ENCODE data around the gene SSH2.
"Not testable (repeated sequence)": the region's sequence is repeated elsewhere in the genome, so short reads cannot be mapped to it uniquely, and the experiment has no call there.

Gene SSH2

DNA sequence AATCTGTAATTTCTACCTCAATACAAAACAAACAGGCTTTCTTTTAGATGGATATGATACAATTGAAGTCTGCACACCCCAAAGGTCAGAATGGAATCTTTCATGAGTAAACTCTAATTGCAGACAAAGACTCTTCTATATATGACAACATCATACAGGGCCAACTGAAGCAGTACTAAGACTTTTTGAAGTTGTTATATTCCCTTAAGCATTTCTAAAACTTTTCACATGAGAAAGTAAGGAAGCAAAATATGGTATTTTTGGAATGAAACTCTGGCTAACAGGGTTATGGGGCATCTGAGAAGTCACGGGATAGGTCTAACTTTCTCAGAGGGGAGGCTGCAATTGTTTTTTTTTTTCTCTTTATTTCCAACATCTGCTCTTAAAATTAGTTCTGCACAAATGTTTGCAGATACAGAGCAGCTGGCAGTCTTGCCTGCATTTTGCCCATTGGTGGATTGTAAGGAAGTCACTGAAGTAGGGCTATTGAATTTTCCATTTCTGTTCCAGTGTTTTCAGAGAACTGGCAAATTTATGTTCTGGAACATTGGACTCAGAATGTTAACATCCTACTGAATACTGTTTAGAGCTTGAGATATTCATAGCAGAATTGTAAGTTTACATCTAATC is 59.1 kb downstream of the SSH2 start:
- DNase-seq: no peak

DNA sequence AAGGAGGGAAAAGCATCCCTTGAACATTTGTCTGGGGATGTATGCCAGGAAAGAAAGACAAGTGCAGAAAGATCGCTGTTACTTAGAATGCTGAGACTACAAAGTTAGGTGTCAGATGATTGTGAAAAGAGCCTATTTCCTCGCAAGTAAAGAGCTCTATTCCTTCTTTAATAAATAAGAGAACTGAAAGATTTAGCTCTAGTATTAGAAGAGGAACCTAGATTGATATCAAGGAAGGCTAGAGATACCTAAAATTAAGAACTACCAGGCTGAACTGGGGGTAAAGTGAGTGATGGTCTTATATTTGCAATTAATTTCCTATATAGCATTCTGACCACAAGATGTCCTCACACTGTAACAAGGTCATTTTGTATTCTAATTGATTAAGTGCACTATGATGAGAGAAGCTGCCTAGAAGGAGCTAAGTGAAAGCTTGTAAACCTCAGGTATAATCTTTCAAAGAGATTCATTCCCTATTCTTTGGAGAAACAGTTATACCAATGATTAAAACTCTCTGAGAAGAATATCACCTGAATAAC is 62.3 kb downstream of the SSH2 start:
- no peak for DNase-seq

DNA sequence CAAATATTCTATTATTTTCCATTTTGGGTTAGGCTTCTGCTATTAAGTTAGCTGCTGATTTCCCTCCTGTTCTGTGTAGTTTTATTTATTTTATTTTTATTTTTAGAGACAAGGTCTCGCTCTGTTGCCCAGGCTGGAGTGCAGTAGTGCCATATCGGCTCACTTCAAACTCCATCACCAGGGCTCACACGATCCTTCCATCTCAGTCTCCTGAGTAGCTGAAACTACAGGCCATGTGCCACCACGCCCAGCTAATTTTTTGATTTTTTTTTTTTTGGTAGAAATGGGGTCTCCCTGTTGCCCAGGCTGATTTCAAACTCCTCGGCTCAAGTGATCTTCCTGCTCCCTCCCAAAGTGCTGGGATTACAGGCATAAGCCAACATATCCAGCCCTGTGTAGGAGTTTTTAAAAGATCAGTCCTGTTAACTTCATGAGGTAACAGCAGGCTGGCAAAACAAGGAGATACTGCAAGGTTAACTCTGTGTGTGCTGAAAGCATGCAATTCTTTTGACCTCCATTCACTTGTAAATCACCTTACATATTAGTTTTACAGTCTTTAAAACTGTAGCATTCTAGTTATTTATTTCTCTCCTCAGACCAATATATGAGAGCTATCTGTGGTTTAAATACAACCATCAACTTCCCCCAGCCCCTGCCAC is 63.2 kb downstream of the SSH2 start:
- no peak for DNase-seq

DNA sequence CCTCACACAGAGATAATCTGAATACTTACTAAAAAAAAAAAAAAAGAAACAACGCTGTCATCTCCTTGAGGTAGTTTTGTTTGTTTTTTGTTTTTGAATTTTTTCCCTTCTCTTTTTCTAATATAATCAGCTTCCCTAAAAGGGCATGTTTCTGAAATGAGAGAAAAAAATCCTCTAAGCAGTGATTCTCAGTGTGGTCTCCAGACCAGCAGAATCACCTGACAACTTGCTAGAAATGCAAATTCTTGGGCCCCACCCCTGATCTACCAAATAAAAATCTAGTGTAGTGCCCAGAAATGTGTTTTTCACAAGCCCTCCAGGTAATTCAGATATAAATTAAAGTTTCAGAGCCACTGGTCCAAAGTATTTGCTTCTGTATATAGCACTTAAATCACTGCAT is 65.4 kb downstream of the SSH2 start:
- no peak for DNase-seq

DNA sequence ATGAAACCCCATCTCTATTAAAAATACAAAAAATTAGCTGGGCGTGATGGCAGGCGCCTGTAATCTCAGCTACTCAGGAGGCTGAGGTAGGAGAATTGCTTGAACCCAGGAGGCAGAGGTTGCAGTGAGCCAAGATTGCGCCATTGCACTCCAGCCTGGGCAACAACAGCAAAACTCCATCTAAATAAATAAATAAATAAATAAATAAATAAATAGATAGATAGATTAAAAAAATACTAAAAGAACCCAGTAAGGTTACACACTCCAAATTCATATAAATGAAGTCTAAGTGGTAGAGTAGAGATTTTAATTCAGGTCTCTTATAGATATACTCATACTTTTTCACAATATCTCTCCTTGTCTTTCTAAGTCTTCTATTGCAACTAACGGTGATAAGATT is 65.9 kb downstream of the SSH2 start:
- DNase-seq: not testable (repeated sequence)

DNA sequence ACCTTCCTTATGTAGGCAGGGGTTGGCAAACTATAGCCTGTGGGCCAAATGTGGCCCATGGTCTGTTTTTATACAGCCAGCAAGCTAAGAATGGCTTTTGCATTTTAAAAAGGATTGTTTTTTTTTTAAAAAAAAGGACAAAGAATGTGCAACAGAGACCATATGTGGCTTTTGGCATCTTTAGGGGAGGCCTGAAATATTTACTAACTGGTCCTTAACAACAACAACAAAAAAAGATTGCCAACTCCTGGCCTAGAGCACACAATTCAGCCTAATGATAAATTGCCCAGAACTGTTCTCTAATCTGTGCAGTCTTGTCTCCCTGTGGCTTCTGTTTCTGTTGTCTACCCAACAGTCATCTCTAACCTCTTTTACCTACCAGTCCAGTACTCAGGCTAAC is 67.1 kb downstream of the SSH2 start:
- no peak for DNase-seq

DNA sequence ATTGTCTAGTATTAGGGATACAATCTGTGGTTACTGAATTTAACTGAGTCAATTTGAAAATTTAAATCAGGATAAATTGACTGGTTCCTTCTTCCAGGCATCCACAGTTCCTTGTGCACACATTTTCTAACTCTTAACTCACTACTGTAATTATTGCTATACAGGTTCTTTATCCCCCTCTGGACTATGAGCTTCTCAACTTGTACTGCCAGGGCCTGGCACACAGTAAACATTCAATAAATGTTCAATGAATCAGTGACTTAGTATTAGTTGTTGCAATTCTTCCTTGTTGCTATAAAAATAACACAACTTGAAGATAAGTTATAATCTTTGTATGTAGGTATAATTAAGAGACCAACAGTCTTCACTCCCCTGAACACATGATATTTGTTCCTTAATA is 67.9 kb downstream of the SSH2 start:
- no peak for DNase-seq

DNA sequence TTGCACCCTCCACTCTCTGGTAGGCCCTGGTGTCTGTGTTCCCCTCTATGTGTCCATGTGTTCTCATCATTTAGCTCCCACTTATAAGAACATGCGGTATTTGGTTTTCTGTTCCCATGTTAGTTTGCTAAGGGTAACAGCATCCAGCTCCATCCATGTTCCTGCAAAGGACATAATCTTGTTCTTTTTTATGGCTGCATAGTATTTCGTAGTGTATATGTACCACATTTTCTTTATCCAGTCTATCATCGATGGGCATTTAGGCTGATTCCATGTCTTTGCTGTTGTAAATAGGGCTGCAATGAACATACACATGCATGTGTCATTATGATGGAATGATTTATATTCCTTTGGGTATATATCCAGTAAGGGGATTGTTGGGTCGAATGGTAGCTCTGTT is 70.6 kb downstream of the SSH2 start:
- DNase-seq: not testable (repeated sequence)

DNA sequence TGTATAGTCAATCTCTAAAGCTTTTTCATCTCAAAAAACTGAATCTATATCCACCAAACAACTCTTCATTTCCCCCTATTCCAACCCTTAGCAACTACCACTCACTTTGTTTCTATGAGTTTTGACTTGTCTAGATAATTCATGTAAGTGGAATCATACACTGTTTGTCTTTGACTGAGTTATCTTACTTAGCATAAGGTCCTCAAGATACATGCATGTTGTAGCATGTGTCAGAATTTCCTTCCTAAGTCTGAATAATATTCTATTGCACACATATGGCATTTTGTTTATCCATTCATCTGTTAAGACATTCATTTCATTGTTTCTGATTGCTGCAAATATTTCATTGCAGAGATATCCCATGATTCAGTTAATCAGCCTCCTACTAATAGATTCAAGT is 72.2 kb downstream of the SSH2 start:
- no peak for DNase-seq

DNA sequence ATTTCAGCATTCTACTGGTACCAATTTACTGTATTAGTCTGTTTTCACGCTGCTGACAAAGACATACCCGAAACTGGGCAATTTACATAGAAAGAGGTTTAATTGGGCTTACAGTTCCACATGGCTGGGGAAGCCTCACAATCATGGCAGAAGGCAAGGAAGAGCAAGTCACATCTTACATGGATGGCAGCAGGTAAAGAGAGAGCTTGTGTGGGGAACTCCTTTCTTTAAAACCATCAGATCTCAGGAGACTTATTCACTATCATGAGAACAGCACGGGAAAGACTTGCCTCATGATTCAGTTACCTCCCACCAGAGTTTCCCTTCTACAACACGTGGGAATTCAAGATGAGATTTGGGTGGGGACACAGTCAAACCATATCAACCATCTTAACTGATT is 72.9 kb downstream of the SSH2 start:
- DNase-seq: not testable (repeated sequence)

DNA sequence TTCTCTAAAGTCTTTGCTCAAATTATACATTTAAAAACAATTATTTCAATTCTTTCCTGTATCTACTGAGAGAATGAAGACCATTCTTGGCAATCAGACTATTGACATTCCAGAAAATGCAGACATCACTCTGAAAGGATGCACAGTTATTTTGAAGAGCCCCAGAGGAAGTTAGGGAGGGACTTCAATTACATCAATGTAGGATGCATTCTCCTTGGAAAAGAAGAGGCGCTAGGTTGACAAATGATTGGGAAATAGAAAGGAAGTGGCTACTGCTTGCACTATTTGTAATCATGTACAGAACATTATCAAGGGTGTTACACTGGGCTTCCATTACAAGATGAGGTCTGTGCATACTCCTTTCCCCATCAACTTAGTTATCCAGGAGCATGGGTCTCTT is 74.3 kb downstream of the SSH2 start:
- no peak for DNase-seq

DNA sequence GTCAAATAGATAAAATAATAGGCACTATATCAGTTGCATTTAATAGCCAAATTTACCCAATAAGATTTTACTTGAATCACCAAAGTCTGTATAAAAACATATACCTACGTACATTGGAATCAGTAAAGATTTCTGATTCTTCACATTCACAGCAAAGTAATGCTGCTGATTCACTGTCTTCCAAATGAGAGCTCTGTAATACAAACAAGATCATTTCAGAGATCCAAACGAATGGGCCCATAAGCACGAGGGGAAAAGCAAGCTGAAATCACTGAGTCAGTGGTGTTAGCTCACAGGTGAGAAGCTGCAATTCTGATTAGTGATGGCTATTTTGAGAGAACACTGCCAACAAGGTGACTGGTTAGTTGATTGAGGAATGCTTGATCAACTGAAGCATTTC is 81.3 kb downstream of the SSH2 start:
- DNase-seq: no peak

DNA sequence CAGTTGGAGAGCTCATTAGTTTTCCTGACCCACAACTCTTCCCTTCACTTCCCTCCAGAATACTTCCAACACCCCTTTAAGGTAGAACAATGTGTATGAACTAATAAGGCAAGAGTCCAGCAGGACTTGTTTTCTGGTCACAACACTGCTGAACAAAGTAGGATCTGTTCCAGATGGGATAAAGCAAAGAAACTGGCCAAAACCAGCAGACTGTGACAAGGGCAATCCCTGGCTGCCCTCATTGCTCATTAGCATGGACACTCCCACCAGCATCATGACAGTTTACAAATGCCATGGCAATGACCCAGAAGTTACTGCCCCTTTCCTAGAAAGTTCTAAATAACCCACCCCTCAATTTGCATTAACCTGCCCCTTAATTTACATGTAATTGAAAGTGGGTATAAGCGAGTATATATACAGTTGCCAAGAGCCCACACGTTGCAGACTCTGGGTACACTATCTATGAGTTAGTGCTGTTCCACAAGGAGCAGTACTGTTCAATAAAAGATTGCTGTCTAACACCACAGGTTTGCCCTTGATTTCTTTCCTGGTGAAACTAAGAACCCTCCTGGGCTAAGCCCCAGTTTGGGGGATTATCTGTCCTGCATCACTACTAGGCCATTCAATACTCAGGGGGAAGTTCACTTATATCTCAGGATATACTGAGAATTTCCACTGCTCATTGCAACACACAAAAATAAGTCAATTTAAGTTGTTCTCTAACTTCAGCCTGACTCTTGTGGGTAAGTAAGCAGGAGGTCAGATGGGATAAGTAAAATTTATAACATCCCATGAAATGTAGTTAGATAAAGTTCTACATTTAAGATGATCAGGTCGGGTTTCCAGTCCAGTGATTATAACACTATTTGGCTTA is 82.3 kb downstream of the SSH2 start:
- DNase-seq: no peak

DNA sequence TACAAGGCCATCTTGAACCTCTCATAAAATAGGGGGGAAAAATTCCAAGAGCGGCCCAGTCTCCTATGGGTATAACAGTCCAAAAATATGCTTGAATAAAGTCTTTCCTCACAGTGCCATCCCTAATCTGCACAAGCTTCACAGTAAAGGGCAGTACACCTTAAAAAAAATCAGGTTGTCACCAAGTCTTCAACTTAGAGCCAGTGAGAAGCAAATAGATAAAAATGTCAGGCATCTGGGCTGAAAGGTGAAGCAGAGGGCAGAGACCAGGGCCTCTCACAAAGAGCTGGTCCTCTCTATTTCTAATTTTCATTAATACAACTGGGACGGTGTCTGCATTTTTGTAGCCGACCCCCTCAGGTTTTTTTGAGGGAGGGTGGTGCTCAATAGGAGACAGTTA is 82.9 kb downstream of the SSH2 start:
- no peak for DNase-seq

DNA sequence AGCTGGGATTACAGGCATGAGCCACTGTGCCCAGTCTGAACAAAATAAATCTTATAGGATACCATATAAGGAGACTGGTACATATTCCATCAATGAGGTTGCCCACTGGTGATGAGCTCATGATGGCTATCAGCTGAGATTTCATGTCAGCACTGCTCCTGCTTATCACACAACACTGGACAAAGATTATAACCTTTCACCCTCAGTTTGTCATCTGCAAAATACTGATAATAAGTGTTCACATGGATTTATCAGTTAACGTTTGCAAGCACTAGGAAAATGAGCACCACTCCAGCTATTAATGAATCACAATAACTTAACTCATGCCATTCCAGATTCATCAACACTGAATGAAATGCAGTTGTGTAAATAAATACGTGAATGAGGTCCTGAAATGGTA is 83.7 kb downstream of the SSH2 start:
- DNase-seq: no peak

DNA sequence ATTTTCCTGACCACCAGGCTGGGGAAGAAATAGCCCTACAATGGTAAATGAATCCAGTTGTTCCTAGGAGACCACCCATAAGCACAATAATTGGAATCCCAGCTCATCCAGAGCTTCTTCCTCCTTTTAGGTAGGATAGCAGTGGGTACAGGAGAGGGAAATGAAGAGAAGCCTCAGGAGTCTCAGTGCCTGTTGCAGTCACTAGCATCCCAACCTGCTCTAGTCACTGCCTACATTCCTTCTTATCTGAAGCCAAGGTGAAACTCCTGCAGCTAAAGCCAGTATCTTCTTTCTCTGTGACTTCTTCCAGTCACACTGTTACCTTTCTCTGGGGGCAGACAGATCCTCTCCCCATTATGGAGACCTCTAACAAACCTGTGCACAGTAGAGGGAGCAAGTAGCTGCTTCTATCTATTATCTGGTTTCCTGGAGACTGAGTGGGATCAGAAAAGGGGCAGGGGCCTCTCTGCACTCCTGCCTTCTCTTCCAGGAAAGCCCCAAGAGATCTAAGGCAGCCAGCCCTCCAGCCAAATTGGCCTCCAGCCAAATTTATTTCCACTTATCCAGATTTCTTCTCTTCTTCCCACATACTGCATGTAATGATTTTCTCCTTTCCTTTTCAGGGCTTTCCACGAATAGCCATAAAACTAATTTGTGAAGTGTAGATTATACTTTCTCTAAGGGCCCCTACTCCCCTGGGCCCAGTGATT is 85.5 kb downstream of the SSH2 start:
- DNase-seq: no peak

DNA sequence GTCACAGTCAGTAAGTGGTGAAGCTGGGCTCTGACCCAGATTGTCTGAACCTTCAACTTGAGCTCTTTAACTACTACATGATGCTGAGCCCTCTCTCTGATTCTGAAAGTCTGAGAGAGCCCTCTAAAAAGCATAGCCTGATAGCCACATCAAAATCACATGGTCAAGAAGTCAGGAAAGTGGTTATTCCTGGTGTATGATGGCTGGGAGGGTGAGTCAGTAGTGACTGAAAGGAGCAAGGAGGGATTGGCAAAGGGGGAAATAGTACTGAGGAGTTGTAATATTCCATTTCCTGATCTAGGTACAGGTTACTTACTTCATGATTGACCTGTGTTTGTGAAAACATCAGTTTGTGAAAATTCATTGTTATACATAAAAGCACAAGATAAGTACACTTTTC is 89.1 kb downstream of the SSH2 start:
- DNase-seq: no peak

DNA sequence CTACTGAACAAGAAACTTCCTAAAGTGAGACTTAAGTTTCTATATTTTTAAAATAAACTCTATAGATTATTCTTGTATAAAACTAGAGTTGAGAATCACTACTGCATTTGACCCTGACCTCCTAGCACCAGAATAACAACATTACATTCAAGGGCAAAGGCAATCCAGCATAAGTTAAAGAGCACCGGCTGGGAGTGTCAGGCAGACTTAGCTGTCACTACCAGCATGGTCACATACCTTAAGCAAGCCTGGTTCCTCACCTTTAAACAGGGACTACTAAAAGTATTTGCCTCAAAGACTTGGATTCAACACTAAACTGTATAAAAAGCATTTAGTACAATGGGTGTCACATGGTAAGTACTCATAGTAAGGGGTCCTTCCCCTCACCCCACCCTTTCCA is 90.4 kb downstream of the SSH2 start:
- no peak for DNase-seq

DNA sequence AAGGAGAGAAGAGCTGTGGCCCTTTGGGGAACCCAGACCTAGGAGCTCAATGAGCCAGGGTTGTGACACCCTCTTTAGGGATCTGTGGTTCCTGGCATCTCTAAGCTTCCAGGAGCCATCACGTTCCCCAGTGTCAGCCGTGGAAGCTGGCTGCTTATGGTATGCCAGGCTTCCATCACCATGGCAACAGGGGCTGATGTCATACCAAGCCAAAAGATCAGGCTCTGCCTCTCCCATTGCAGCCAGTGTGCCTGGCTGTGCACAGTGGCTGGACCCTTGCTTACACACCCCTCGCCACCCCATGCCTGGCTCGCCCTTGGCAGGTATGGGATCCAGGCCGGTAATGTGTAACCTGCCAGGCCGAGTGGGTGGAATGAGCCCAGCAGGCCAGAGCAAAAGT is 91.1 kb downstream of the SSH2 start:
- no peak for DNase-seq

DNA sequence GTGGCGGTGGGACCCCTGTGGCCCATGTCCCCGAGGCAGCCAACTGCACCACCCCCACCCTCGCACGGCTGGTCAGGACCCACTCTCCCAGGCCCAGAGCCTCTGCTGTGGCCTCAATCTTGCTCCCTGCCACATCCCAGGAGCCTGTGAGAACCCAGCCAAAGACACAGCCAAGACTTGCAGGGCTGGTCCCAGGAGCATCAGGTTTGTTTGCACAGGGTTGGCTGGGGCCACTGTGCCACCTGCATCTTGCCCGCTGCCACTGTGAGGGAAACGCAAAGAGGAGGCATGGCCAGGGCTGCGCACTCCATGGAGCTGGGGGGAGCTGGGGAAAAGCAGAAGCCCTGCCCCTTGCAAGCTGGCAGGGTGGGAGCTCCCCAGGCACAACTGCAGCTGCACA is 92.5 kb downstream of the SSH2 start:
- no peak for DNase-seq

DNA sequence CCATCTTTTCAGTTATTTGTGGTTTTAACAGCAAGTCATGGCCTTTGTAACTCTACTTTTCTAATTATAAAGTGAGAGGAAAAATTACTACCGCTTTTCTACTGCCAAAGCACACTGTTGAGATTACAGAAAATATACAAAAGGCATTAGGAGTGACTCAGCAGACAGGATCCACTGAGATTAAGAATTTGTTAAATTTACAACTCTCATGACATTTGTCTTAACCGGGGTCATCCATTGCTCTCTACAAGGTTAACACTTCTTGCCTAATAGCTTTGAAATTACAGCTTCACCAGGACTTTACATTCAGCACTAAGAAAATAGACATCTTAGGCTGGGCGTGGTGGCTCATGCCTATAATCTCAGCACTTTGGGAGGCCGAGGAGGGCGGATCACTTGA is 93.4 kb downstream of the SSH2 start:
- DNase-seq: no peak

DNA sequence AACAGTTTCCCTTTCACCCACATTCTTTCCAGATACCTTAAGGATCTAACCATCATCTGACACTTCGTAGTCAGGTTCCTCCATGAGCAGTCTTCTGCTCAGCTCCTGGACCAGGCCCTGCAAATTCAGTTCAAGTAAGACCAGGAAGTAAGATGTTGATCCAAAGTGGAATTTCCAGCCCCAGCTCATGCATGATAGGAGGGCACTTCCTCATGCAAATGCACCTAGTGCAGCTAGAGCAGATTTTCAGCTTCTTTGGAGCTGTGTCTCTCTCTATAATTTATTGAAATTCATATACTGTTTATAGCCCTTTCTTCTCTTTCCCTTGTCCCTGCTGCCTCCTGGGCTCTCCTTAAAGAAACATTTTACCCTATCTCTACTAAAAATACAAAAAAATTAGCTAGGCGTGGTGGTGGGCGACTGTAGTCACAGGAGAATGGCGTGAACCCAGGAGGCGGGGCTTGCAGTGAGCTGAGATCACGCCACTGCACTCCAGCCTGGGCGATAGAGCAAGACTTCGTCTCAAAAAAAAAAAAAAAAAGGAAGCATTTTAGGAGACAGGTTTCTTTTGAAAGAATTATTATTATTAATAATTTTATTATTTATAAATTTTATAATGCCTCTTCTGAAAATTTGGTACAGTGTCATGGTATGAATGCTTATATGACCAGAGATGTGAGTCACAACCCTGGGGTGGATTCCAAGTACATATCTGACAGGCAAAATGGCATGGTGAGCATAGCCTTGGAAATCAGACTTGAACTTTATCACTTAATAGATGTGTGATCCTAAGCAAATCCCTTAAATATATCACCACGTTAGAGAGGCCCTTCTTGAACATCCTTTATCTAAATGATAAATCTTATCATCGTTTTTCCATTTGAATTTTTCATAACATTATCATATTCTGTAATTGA is 94.3 kb downstream of the SSH2 start:
- DNase-seq: no peak

Measured in NCI-H1092 (cell line).